ENCODE data around the gene CLCF1. TPM values are rescaled to one million over a fixed set of nuclear protein-coding genes. Genes with fewer than 3 reads are reported as not detected.
A peak's percentile ranks its signal among the peaks of the same experiment; 100 is the strongest.

Gene CLCF1
- total RNA-seq, 6 donors from 2014 or later = 3.7 to 29.5 (median 6.0) TPM

DNA sequence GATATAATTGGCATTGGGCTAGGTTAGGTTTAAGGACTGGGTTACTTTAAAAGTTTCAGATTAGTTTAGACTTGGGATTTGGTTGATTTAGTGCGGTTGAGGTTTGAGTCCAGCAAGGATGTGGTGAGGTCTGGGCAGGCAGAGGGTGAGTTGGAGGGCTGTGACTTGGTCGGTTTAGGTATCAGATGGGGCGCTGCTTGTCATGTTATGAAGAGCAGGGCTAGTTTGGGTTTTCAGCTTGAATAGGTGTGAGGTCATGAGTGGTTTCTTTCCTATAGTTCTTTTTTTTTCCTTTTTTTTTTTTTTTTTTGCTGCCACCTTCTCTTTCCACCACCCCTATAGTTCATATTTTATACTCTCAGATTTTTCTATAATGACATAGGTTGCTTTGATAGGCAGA lies 4.8 kb downstream of the CLCF1 start:
- 62 to 68% methylated on average over 3 of the region's 3 CpGs for WGBS, 2 donors
- Histone ChIP-seq H3K9me3 (no peaks in the 10 kb centered on the region), H3K36me3 (peaks cover 0 to 13% (median 4%) of the 10 kb centered on the region in 4 donors), H3K27me3 (no peaks in the 10 kb centered on the region), H3K4me1 (peaks cover 50 to 79% (median 58%) of the 10 kb centered on the region in 4 donors), H3K27ac (peak overlapping the region in 1 of 4 donors; percentile 98), H3K4me3 (no peak overlapping the region)
- DNase-seq = no peak
- TF ChIP-seq POLR2AphosphoS5 (IDR thresholded peaks at IDR 0.05) = no peak
- TF ChIP-seq, protein P1, sequence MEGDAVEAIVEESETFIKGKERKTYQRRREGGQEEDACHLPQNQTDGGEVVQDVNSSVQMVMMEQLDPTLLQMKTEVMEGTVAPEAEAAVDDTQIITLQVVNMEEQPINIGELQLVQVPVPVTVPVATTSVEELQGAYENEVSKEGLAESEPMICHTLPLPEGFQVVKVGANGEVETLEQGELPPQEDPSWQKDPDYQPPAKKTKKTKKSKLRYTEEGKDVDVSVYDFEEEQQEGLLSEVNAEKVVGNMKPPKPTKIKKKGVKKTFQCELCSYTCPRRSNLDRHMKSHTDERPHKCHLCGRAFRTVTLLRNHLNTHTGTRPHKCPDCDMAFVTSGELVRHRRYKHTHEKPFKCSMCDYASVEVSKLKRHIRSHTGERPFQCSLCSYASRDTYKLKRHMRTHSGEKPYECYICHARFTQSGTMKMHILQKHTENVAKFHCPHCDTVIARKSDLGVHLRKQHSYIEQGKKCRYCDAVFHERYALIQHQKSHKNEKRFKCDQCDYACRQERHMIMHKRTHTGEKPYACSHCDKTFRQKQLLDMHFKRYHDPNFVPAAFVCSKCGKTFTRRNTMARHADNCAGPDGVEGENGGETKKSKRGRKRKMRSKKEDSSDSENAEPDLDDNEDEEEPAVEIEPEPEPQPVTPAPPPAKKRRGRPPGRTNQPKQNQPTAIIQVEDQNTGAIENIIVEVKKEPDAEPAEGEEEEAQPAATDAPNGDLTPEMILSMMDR (IDR thresholded peaks at IDR 0.05) = no peak
- TF ChIP-seq POLR2A (IDR thresholded peaks at IDR 0.05) = no peak
- TF ChIP-seq EP300 (IDR thresholded peaks at IDR 0.05) = no peak
- ATAC-seq (ENCODE audit: low FRiP score in 2 of 2) = no peak

DNA sequence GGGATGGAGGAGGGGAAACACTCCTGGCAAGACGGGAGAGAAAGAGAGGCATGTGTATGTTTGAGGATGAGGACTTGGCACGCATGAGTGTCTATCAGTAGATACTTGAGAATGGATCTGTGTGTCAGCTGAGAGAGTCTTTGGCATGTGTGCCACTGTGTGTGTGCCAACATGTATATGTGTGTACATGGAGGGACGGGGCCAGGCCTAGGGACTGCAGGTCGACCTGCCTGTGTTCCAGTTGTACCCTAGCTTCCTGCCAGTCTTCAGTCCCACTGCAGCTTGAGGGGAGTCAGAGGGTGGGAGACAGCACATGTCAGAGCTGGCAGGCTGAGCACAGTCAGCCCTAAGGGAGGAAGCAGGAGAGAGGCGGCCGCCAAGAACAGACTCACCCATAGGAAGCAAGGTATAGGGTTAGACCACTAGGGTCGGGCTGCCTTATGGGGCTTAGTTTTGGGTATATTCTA lies 5.6 kb downstream of the CLCF1 start:
- Histone ChIP-seq H3K27me3 (no peaks in the 10 kb centered on the region), H3K9me3 (no peaks in the 10 kb centered on the region), H3K4me1 (peaks cover 49 to 74% (median 57%) of the 10 kb centered on the region in 4 donors), H3K36me3 (peaks cover 0 to 13% (median 4%) of the 10 kb centered on the region in 4 donors), H3K27ac (peak overlapping the region in 3 of 4 donors; percentile 30 to 77 (median 42)), H3K4me3 (no peak overlapping the region)
- no peak for ATAC-seq (ENCODE audit: low FRiP score in 2 of 2)
- DNase-seq = no peak
- TF ChIP-seq EP300 (IDR thresholded peaks at IDR 0.05) = no peak
- TF ChIP-seq POLR2AphosphoS5 (IDR thresholded peaks at IDR 0.05) = no peak
- TF ChIP-seq, protein P1 (IDR thresholded peaks at IDR 0.05) = no peak
- TF ChIP-seq POLR2A (IDR thresholded peaks at IDR 0.05) = no peak
- 42 to 55% methylated on average over 7 of the region's 7 CpGs for WGBS, 2 donors

DNA sequence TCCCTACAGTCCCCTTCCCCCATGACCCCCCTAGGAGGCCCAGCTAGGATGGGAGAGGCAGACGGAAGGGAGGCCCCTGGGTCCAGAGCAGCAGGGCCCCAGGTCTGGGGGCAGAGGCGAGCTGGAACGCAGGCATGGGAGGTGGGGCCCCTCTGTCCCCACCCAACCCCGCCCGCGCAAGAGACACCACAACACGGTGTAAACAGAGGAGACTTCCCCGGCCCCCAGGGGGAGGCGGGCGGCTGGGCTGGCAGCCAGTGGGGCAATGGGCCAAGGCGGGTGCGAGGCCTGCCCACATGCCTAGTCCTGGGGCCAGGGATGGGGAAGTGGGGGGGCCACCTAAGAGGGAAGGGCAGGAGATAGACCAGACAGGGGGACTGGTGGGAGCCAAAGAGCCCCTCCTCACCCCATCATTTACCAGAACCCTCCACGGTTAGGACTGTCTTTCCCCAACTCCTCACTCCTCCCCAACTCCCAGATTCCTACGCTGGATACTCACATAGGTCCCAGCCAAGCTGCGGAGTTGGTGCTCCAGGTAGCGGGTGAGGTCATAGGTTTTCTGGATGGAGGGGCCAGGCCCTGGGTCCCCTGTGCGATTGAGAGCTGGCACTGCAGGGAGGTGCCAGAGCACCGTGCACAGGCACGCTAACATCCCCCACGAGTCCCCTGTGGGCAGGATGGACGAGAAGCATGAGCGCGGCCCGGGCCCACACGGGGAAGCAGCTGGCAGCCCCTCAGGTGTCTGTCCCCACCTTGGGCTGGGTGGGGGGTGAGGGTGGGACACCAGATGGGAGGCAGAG lies 6.2 kb downstream of the CLCF1 start:
- H3K4me1 ChIP-seq = peaks cover 48 to 69% (median 56%) of the 10 kb centered on the region in 4 donors
- H3K36me3 ChIP-seq = peaks cover 0 to 13% (median 4%) of the 10 kb centered on the region in 4 donors
- H3K9me3 ChIP-seq = no peaks in the 10 kb centered on the region
- TF ChIP-seq EP300 (IDR thresholded peaks at IDR 0.05) (no peak), POLR2AphosphoS5 (IDR thresholded peaks at IDR 0.05) (peak in 1 of 2 donors; percentile 33)
- no peak overlapping the region for H3K4me3 ChIP-seq
- peak in 1 of 2 donors; percentile 10 for ATAC-seq (ENCODE audit: low FRiP score in 2 of 2)
- H3K27me3 ChIP-seq = no peaks in the 10 kb centered on the region
- WGBS, 2 donors = 34 to 50% methylated on average over 5 to 25 of the region's 25 CpGs
- H3K27ac ChIP-seq = peak overlapping the region; percentile 12 to 77 (median 54)
- DNase-seq = peak in 1 of 2 donors; percentile 88

DNA sequence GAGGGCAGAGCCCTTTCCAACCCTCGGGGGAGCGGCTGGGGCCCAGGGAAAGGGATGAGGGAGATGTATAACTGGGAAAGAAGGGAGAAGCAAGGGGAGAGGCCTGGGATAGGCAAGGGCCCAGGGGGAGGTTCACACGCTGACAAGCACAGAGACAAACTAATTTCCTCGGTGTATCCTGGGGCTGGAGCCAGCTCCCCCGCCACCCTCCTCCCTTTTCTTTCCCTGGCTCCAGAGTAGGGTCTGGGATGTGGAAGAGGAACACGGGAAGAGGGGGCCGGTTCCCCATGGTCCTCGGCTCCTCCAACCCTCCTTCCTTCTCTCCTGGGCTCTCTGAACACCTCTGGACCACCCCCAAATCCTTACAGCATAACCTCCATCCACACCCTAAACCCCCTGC lies 6.9 kb downstream of the CLCF1 start:
- Histone ChIP-seq H3K27me3 (no peaks in the 10 kb centered on the region), H3K9me3 (no peaks in the 10 kb centered on the region), H3K36me3 (peaks cover 0 to 13% (median 4%) of the 10 kb centered on the region in 4 donors), H3K4me3 (no peak overlapping the region), H3K4me1 (peaks cover 42 to 63% (median 50%) of the 10 kb centered on the region in 4 donors), H3K27ac (peak overlapping the region; percentile 12 to 77 (median 54))
- DNase-seq = no peak
- WGBS, 2 donors = 43% methylated on average over 8 of the region's 8 CpGs
- ATAC-seq (ENCODE audit: low FRiP score in 2 of 2) = peak in 1 of 2 donors; percentile 39
- TF ChIP-seq EP300 (IDR thresholded peaks at IDR 0.05) = no peak
- no peak for TF ChIP-seq POLR2A (IDR thresholded peaks at IDR 0.05)

DNA sequence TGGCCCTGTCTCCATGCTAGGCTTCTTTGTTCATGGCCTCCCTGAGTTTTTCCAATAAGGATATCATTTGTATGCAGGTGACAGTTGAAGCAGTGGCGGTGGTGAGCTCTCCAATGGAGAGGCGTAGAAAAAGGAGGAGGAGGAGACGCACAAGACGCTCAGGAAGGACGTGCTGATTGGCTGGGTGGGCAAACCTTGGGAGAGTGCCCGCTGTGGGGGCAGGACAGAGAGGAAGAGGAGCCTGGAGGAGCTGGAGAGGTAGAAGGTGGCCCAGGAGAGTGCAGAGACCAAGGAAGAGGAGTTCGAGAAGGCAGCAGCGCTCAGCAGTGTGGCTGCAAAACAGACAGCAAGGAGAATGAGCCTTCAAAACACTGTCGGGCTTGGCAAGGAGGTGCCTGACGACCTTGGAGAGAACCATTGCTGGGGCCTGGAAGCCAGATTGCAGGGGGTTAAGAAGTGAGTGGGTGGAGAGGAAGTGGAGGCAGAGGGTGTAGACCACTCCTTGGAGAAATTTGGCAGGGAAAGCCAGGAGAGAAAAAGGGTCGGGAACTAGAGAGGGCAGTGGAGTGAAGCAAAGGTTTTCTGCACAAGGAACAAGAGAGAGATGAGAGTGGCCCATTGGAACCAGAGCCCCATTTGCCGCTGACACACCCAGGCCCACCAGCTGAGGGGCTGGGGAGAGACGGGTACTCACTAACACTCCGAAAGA lies 7.5 kb downstream of the CLCF1 start:
- no peaks in the 10 kb centered on the region for H3K27me3 ChIP-seq
- H3K36me3 ChIP-seq = peaks cover 0 to 13% (median 4%) of the 10 kb centered on the region in 4 donors
- no peak overlapping the region for H3K4me3 ChIP-seq
- H3K9me3 ChIP-seq = no peaks in the 10 kb centered on the region
- peak overlapping the region in 2 of 4 donors; percentile 77 for H3K27ac ChIP-seq
- 60 to 62% methylated on average over 14 of the region's 14 CpGs for WGBS, 2 donors
- DNase-seq (no peak), ATAC-seq (ENCODE audit: low FRiP score in 2 of 2) (no peak)
- TF ChIP-seq POLR2A (IDR thresholded peaks at IDR 0.05) = no peak
- no peak for TF ChIP-seq POLR2AphosphoS5 (IDR thresholded peaks at IDR 0.05)
- TF ChIP-seq, protein P1 (IDR thresholded peaks at IDR 0.05) = no peak
- no peak for TF ChIP-seq EP300 (IDR thresholded peaks at IDR 0.05)
- peaks cover 35 to 57% (median 43%) of the 10 kb centered on the region in 4 donors for H3K4me1 ChIP-seq

Data from upper lobe of left lung (tissue), 6 donors.